Endothelial cell of umbilical vein (primary cell): ENCODE measurements around the gene FGFR1OP2.

ENCODE experiments used
- CTCF ChIP-seq, 2 donors: IDR thresholded peaks; 1 replicate in 1 of 2; 2 replicates in 1 of 2; pipeline ENCODE4 v1.5.1; 2011; ENCODE audit warnings: low read length in 2 of 2, mild to moderate bottlenecking in 2 of 2, moderate library complexity in 2 of 2, control low read depth in 1 of 2, inconsistent platforms in 1 of 2, low read depth in 1 of 2; ENCODE audit not compliant: insufficient read depth in 1 of 2; ENCODE audit errors: extremely low read depth in 1 of 2
- EZH2 ChIP-seq: IDR thresholded peaks from 2 replicates; pipeline ENCODE4 v1.6.1; 2012; ENCODE audit warnings: borderline replicate concordance, low read depth, mild to moderate bottlenecking, moderate library complexity, low read length, inconsistent platforms; ENCODE audit not compliant: severe bottlenecking
- FOS ChIP-seq: IDR thresholded peaks from 2 replicates; pipeline ENCODE4 v1.6.1; 2011; ENCODE audit warnings: mild to moderate bottlenecking, low read length, moderate library complexity, borderline replicate concordance; ENCODE audit not compliant: insufficient read depth
- GATA2 ChIP-seq: IDR thresholded peaks from 2 replicates; pipeline ENCODE4 v1.7.0; 2011; ENCODE audit warnings: low read depth, mild to moderate bottlenecking, moderate library complexity, mixed read lengths, low read length; ENCODE audit not compliant: insufficient read length, insufficient read depth
- JUN ChIP-seq: IDR thresholded peaks from 2 replicates; pipeline ENCODE4 v1.6.1; 2011; ENCODE audit warnings: borderline replicate concordance, low read depth; ENCODE audit not compliant: insufficient read length, insufficient read depth
- MAX ChIP-seq: IDR thresholded peaks from 2 replicates; pipeline ENCODE4 v1.6.1; 2011; ENCODE audit not compliant: insufficient read depth, insufficient read length
- MYC ChIP-seq: IDR thresholded peaks from one replicate; pipeline ENCODE4 v1.6.1; 2011; ENCODE audit warnings: mild to moderate bottlenecking, low read depth, low read length
- POLR2A ChIP-seq: IDR thresholded peaks from 2 replicates; pipeline ENCODE4 v1.6.1; 2012; ENCODE audit warnings: low read depth, mild to moderate bottlenecking, control low read depth, low read length
- POLR2AphosphoS5 ChIP-seq: IDR thresholded peaks from 2 replicates; pipeline ENCODE4 v1.6.1; 2012; ENCODE audit warnings: low read depth, mild to moderate bottlenecking, control low read depth, low read length, moderate library complexity; ENCODE audit not compliant: insufficient read depth

GRCh38 chr12:26997003-26997402 is 58.7 kb downstream of the FGFR1OP2 start:
- TF ChIP-seq CTCF (IDR thresholded peaks at IDR 0.05; ENCODE audit: extremely low read depth in 1 of 2, insufficient read depth in 1 of 2, low read depth in 1 of 2, low read length in 2 of 2), result no peak
- TF ChIP-seq MYC, result no peak
- TF ChIP-seq MAX, result no peak
- TF ChIP-seq POLR2A, result no peak
- TF ChIP-seq POLR2AphosphoS5, result no peak
- no peak for TF ChIP-seq FOS
- TF ChIP-seq EZH2, result no peak
- no peak for TF ChIP-seq JUN
- TF ChIP-seq GATA2, result no peak
